ENCODE results near the gene RFT1. TPM values are rescaled to one million over a fixed set of nuclear protein-coding genes. Genes with fewer than 3 reads are reported as not detected.

Gene RFT1
- polyA plus RNA-seq, 3 donors: 8.2 to 34.9 (median 25.6) TPM

DNA sequence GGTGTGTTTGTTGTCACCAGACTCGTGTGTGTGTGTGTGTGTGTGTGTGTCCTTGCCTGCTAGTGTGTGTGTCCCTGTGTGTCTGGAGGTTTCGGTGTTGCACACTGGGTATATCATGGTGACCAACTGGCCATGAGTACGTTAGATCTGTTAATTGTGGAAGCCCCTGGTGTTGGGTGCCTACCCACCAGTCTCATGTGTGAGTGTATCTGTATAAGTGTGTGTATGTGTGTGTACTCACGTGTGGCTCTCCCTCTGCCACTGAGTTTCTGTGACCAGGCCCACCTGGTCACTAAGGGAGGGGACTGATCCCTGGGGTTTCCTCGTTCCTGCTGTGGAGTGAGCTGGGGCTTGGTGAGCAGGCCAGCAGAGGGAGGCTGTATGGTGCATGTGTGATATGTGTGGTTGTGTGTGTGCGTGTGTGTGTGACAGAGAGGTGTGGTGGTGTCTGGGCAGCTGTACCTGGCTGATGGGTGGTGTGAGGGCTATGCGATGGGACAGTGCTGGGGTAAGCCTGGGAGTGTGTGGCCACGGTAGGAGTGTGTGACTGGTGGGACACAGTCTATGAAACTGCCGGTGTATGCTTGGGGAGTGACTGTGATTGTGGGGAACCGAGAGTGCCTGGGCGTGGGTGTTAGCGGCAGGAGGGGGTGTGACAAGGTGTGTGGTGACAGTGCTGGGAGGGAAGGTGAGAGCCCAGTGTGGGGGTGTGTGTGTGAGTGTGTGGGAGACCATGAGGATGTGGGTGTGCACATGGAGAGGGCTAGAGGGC, 32.6 kb upstream of the RFT1 start:
- no peak overlapping the region for H2AFZ ChIP-seq (ENCODE audit: insufficient read depth, low read depth, low read length, poor library complexity, severe bottlenecking)
- TF ChIP-seq, protein P1, sequence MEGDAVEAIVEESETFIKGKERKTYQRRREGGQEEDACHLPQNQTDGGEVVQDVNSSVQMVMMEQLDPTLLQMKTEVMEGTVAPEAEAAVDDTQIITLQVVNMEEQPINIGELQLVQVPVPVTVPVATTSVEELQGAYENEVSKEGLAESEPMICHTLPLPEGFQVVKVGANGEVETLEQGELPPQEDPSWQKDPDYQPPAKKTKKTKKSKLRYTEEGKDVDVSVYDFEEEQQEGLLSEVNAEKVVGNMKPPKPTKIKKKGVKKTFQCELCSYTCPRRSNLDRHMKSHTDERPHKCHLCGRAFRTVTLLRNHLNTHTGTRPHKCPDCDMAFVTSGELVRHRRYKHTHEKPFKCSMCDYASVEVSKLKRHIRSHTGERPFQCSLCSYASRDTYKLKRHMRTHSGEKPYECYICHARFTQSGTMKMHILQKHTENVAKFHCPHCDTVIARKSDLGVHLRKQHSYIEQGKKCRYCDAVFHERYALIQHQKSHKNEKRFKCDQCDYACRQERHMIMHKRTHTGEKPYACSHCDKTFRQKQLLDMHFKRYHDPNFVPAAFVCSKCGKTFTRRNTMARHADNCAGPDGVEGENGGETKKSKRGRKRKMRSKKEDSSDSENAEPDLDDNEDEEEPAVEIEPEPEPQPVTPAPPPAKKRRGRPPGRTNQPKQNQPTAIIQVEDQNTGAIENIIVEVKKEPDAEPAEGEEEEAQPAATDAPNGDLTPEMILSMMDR (IDR thresholded peaks at IDR 0.05): no peak
- H3K79me2 ChIP-seq (ENCODE audit: insufficient read depth, low read length): peaks cover 88% of the 10 kb centered on the region
- Mint-ChIP-seq H3K4me3 (peak overlapping the region; percentile 87 to 100), H3K27me3 (ENCODE audit: low read depth in 3 of 3) (no peaks in the 10 kb centered on the region), H3K4me1 (peaks cover 81% of the 10 kb centered on the region), H3K27ac (peak overlapping the region; percentile 93 to 99 (median 96)), H3K9me3 (no peaks in the 10 kb centered on the region), H3K36me3 (peaks cover 16 to 34% of the 10 kb centered on the region in 2 donors)
- no peaks in the 10 kb centered on the region for H3K9me3 ChIP-seq (replicated peaks in 1 of 2; ENCODE audit: control insufficient read depth in 1 of 2, insufficient read depth in 1 of 2, low read length in 2 of 2)
- peak overlapping the region; percentile 65 to 97 (median 93) for H3K4me3 ChIP-seq (replicated peaks in 1 of 3; ENCODE audit: low read depth in 2 of 3, low read length in 3 of 3)
- DNase-seq: no peak
- intact Hi-C loops (cut with micrococcal nuclease): loop anchor here (5.0 to 10.0 kb wide), 3 partner anchors 41 to 94 kb away; partner anchors contain the start of gene TKT (in 1 of the 2)
- H3K27me3 ChIP-seq (ENCODE audit: control insufficient read depth in 2 of 2, insufficient read depth in 2 of 2, low read length in 2 of 2): no peaks in the 10 kb centered on the region
- WGBS (ENCODE audit: insufficient coverage): 29% methylated on average over 12 of the region's 12 CpGs
- peaks cover 66% of the 10 kb centered on the region for H4K20me1 ChIP-seq (ENCODE audit: insufficient read depth, low read length)
- H3K9ac ChIP-seq (ENCODE audit: insufficient read depth, low read length, poor library complexity, severe bottlenecking): peak overlapping the region; percentile 87
- peaks cover 80 to 82% of the 10 kb centered on the region in 2 donors for H3K4me1 ChIP-seq (ENCODE audit: control insufficient read depth in 1 of 2, insufficient read depth in 2 of 2, low read length in 2 of 2)
- peak overlapping the region; percentile 99 for H3K4me2 ChIP-seq (replicated peaks; ENCODE audit: extremely low read depth, low read length, poor library complexity, severe bottlenecking)
- peak overlapping the region; percentile 86 to 93 for H3K27ac ChIP-seq (ENCODE audit: low read depth in 1 of 2, low read length in 2 of 2)
- peaks cover 20 to 22% of the 10 kb centered on the region in 2 donors for H3K36me3 ChIP-seq (replicated peaks in 1 of 2; ENCODE audit: control insufficient read depth in 1 of 2, insufficient read depth in 2 of 2, low read length in 2 of 2)

DNA sequence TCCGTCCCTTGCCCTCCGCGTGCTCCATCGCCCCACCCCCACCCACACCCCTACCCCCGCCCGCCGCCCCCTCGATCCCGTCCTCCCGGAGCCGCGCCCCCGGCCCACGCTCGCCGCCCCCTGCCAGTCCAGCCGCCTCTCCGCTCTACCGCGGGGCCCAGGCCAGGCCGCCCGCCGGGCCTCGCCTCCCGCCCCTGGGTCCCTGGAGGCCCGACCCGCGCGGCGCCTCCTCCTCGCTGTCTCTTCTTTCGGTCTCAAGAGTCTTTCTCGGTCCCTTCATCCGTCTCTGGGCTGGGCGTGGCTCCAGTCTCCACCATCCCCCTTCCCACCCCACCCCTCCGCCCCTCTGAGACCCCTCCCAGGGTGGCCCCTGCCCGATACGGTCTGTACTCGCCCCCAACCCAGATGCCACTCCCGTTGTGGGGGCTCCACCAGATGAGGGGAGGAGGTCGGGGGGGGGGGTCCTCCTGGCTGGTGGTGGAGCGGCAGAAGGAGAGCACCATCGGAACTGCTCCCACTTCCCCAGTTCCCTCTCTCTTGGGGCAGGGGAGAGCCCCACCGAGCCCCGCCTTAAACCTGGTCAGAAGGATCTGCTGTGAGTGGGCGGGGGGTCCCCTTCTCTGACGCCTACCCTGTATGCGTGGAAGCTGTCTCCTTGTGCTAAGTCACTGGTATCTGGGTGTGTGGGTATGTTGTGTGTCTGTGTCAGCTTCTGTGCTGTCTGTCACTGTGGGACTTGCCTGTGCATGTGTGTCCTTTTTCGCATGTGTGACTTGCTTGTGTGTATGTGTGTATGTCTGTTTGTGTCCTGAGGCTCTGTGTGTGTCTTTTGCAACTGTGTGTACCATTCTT, 31.8 kb upstream of the RFT1 start:
- H3K27me3 Mint-ChIP-seq (ENCODE audit: low read depth in 3 of 3): peaks cover under 1 to 5% (median 3%) of the 10 kb centered on the region in 3 donors
- H3K4me3 Mint-ChIP-seq: peak overlapping the region; percentile 87 to 100
- H3K9me3 Mint-ChIP-seq: no peaks in the 10 kb centered on the region
- H3K4me1 Mint-ChIP-seq: peaks cover 81% of the 10 kb centered on the region
- Histone ChIP-seq H3K79me2 (ENCODE audit: insufficient read depth, low read length) (peaks cover 80% of the 10 kb centered on the region), H3K4me2 (replicated peaks; ENCODE audit: extremely low read depth, low read length, poor library complexity, severe bottlenecking) (peak overlapping the region; percentile 99), H3K4me3 (replicated peaks in 1 of 3; ENCODE audit: low read depth in 2 of 3, low read length in 3 of 3) (peak overlapping the region; percentile 65 to 97 (median 93)), H3K27ac (ENCODE audit: low read depth in 1 of 2, low read length in 2 of 2) (peak overlapping the region; percentile 86 to 93), H3K36me3 (replicated peaks in 1 of 2; ENCODE audit: control insufficient read depth in 1 of 2, insufficient read depth in 2 of 2, low read length in 2 of 2) (peaks cover 20 to 22% of the 10 kb centered on the region in 2 donors), H3K9ac (ENCODE audit: insufficient read depth, low read length, poor library complexity, severe bottlenecking) (peak overlapping the region; percentile 87), H2AFZ (ENCODE audit: insufficient read depth, low read depth, low read length, poor library complexity, severe bottlenecking) (no peak overlapping the region), H3K27me3 (ENCODE audit: control insufficient read depth in 2 of 2, insufficient read depth in 2 of 2, low read length in 2 of 2) (peaks cover 0 to under 1% of the 10 kb centered on the region in 2 donors), H4K20me1 (ENCODE audit: insufficient read depth, low read length) (peaks cover 65% of the 10 kb centered on the region), H3K9me3 (replicated peaks in 1 of 2; ENCODE audit: control insufficient read depth in 1 of 2, insufficient read depth in 1 of 2, low read length in 2 of 2) (no peaks in the 10 kb centered on the region), H3K4me1 (ENCODE audit: control insufficient read depth in 1 of 2, insufficient read depth in 2 of 2, low read length in 2 of 2) (peaks cover 80 to 82% of the 10 kb centered on the region in 2 donors)
- peak overlapping the region; percentile 93 to 99 (median 97) for H3K27ac Mint-ChIP-seq
- WGBS (ENCODE audit: insufficient coverage): 4% methylated on average over 28 of the region's 49 CpGs
- DNase-seq: peak; percentile 71 to 97 (median 81)
- peaks cover 16 to 30% of the 10 kb centered on the region in 2 donors for H3K36me3 Mint-ChIP-seq
- intact Hi-C loops (cut with micrococcal nuclease): loop anchor here (5.0 to 10.0 kb wide), 3 partner anchors 40 to 95 kb away; partner anchors contain the start of gene TKT (in 1 of the 2)
- TF ChIP-seq, protein P1 (IDR thresholded peaks at IDR 0.05): no peak

Measured in CD14-positive monocyte (primary cell).